ENCODE results near the gene LMO3. TPM values are rescaled to one million over a fixed set of nuclear protein-coding genes. Genes with fewer than 3 reads are reported as not detected.

LMO3 gene
- total RNA-seq, 1 donor from 2014 or later, result 127 TPM

DNA sequence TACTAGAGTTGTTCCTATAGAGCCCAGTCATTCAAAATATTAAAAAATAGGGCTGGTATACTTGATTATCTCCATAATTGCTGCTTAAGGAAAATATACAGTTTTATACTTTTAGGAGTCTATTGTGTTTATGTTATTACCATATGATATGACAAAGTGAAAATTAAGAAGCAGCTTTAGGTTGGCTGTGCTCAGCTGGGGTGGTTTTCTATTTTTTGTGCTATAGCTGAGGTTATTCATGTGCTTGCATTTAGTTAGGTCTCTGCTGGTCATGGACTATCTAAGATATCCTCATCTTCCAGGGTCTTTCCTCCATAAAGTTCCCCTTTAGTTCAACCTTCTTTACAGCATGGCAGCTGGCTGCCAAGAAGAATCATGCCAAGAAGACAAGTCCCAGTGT, 13.6 kb upstream of the LMO3 start:
- Histone ChIP-seq H3K9me3 (peaks cover 10% of the 10 kb centered on the region), H3K4me3 (no peak overlapping the region), H3K36me3 (no peaks in the 10 kb centered on the region), H3K4me1 (no peaks in the 10 kb centered on the region), H3K27ac (no peak overlapping the region), H3K27me3 (ENCODE audit: low read depth) (no peaks in the 10 kb centered on the region)
- intact Hi-C loops (cut with DNase I), result no loop called here
- DNase-seq (no peak), ATAC-seq (no peak)
- TF ChIP-seq, protein P1, sequence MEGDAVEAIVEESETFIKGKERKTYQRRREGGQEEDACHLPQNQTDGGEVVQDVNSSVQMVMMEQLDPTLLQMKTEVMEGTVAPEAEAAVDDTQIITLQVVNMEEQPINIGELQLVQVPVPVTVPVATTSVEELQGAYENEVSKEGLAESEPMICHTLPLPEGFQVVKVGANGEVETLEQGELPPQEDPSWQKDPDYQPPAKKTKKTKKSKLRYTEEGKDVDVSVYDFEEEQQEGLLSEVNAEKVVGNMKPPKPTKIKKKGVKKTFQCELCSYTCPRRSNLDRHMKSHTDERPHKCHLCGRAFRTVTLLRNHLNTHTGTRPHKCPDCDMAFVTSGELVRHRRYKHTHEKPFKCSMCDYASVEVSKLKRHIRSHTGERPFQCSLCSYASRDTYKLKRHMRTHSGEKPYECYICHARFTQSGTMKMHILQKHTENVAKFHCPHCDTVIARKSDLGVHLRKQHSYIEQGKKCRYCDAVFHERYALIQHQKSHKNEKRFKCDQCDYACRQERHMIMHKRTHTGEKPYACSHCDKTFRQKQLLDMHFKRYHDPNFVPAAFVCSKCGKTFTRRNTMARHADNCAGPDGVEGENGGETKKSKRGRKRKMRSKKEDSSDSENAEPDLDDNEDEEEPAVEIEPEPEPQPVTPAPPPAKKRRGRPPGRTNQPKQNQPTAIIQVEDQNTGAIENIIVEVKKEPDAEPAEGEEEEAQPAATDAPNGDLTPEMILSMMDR (IDR thresholded peaks at IDR 0.05), result no peak

DNA sequence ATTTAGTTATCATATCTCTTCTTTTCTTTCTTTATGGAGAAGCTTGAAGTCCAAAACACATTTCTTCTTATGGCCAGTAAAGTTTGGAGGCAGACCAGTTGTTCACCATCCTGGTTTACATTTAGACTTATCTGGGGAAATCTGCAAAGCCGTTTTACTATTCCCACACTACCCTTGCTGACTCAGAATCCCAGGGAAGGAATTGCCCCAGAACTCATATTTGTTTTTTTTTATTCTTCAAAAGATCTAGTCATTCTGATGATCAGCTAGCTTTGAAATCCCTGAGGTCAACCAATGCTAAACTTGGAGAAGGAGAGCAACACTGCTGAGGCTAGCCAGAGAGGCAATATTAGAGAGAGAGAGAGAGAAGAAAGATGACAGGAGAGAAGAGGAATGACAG, 12.3 kb upstream of the LMO3 start:
- Histone ChIP-seq H3K4me1 (no peaks in the 10 kb centered on the region), H3K27ac (no peak overlapping the region), H3K9me3 (peaks cover 10% of the 10 kb centered on the region), H3K36me3 (no peaks in the 10 kb centered on the region), H3K27me3 (ENCODE audit: low read depth) (no peaks in the 10 kb centered on the region), H3K4me3 (no peak overlapping the region)
- TF ChIP-seq, protein P1 (IDR thresholded peaks at IDR 0.05), result no peak
- intact Hi-C loops (cut with DNase I), result no loop called here
- DNase-seq (no peak), ATAC-seq (no peak)

DNA sequence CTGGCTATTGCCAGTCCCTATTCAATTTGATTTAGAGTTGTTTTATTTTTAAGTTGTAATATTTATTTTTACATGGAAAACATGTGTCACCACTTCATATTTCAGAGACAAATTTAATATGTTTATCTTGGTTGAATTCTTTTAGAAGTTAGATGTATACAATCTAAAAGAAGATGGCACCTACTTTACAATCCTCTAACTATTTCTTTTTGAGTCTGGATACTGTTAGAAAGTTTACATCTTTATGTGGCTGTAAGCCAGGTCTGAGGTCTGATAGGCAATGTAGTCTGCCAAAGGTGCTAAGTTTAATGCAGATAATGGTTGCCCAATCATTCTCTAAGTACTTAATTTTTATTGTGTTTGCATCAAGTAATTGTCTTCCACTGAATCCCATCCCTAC, 7.2 kb upstream of the LMO3 start:
- Histone ChIP-seq H3K36me3 (no peaks in the 10 kb centered on the region), H3K4me3 (no peak overlapping the region), H3K27ac (no peak overlapping the region), H3K27me3 (ENCODE audit: low read depth) (peaks cover 6% of the 10 kb centered on the region), H3K9me3 (no peaks in the 10 kb centered on the region), H3K4me1 (no peaks in the 10 kb centered on the region)
- intact Hi-C loops (cut with DNase I), result no loop called here
- ATAC-seq (no peak), DNase-seq (no peak)
- TF ChIP-seq, protein P1 (IDR thresholded peaks at IDR 0.05), result no peak

GRCh38 chr12:16612647-16613046, 6.7 kb upstream of the LMO3 start:
- ATAC-seq (peak in 1 of 2 donors; percentile 45), DNase-seq (no peak)
- H3K4me1 ChIP-seq, result no peaks in the 10 kb centered on the region
- peaks cover 6% of the 10 kb centered on the region for H3K27me3 ChIP-seq (ENCODE audit: low read depth)
- TF ChIP-seq, protein P1 (IDR thresholded peaks at IDR 0.05), result no peak
- H3K9me3 ChIP-seq, result no peaks in the 10 kb centered on the region
- intact Hi-C loops (cut with DNase I), result no loop called here
- peak overlapping the region; percentile 78 for H3K27ac ChIP-seq
- H3K4me3 ChIP-seq, result peak overlapping the region; percentile 14
- H3K36me3 ChIP-seq, result no peaks in the 10 kb centered on the region

DNA sequence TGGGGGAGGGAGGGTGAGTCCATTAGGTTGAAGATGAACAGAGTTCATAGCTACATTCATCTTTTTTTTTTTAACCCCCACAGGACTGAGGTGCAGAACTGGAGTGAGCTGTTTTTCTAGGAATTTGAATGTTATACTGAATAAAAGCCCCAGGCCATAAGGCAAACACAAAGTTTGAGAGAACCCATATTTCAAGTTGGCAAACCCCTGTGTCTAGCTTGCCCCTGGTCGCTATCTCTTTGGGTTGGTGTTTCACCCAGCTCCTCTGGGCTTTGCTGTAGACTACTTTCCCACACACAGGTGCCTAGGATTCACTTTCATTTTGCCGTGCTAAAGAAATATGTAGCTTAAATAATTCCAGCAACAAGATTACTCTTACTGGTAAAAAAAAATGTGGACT, 5.2 kb upstream of the LMO3 start:
- peak overlapping the region; percentile 14 for H3K4me3 ChIP-seq
- intact Hi-C loops (cut with DNase I), result no loop called here
- peak in 1 of 2 donors; percentile 34 for ATAC-seq
- peaks cover 7% of the 10 kb centered on the region for H3K27me3 ChIP-seq (ENCODE audit: low read depth)
- peak overlapping the region; percentile 78 for H3K27ac ChIP-seq
- no peak for DNase-seq
- TF ChIP-seq, protein P1 (IDR thresholded peaks at IDR 0.05), result no peak
- no peaks in the 10 kb centered on the region for H3K36me3 ChIP-seq
- H3K4me1 ChIP-seq, result no peaks in the 10 kb centered on the region
- H3K9me3 ChIP-seq, result no peaks in the 10 kb centered on the region

- DNase-seq (no peak), ATAC-seq (no peak)
- TF ChIP-seq, protein P1 (IDR thresholded peaks at IDR 0.05), result no peak
- intact Hi-C loops (cut with DNase I), result no loop called here
- Histone ChIP-seq H3K27ac (peak overlapping the region; percentile 78), H3K4me3 (peak overlapping the region; percentile 14), H3K9me3 (no peaks in the 10 kb centered on the region), H3K36me3 (no peaks in the 10 kb centered on the region), H3K27me3 (ENCODE audit: low read depth) (peaks cover 11% of the 10 kb centered on the region), H3K4me1 (no peaks in the 10 kb centered on the region)
Observed at GRCh38 chr12:16610743-16611142, 4.8 kb upstream of the LMO3 start.

Data from lower lobe of right lung (tissue), 2 donors.